ENCODE data around the gene STK39.

Gene STK39

GRCh38 chr2:168247341-168248261 is at the start of gene STK39:
Gene STK39 (minus strand): TSS chr2:168247595. CDS start chr2:168247435, 160 bp downstream.
- DNase-seq (ENCODE audit: low read depth): peak; percentile 79
- H3K4me3 ChIP-seq (ENCODE audit: low read depth, low read length): peak within 1 kb of the TSS; percentile 75
- TF ChIP-seq, protein P1, sequence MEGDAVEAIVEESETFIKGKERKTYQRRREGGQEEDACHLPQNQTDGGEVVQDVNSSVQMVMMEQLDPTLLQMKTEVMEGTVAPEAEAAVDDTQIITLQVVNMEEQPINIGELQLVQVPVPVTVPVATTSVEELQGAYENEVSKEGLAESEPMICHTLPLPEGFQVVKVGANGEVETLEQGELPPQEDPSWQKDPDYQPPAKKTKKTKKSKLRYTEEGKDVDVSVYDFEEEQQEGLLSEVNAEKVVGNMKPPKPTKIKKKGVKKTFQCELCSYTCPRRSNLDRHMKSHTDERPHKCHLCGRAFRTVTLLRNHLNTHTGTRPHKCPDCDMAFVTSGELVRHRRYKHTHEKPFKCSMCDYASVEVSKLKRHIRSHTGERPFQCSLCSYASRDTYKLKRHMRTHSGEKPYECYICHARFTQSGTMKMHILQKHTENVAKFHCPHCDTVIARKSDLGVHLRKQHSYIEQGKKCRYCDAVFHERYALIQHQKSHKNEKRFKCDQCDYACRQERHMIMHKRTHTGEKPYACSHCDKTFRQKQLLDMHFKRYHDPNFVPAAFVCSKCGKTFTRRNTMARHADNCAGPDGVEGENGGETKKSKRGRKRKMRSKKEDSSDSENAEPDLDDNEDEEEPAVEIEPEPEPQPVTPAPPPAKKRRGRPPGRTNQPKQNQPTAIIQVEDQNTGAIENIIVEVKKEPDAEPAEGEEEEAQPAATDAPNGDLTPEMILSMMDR (conservative IDR thresholded peaks at IDR 0.05; ENCODE audit: low read depth, low read length): peak; percentile 28

GRCh38 chr2:168295051-168295450 is 47.7 kb upstream of the STK39 start:
- TF ChIP-seq, protein P1 (conservative IDR thresholded peaks at IDR 0.05; ENCODE audit: low read depth, low read length): no peak
- DNase-seq (ENCODE audit: low read depth): no peak
- H3K4me3 ChIP-seq (ENCODE audit: low read depth, low read length): no peak overlapping the region

DNA sequence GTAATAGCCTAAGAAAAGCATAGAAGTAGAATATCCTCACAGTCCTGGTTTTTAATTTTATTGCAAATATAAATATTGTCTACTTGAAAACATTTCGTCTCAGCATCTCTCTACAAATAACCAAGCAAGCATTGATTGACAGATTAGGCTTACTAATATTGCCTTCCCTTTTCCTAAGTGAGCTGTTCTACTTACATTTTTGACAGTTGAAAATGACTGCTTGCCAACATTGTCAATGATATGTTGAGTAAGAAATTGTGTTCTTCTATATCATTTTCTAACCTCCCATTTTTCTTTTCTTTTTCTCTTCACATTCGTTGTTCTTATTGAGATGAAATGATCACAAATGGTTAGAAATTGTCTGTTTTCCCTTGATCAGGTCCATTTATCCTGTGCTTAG is 47.0 kb upstream of the STK39 start:
- TF ChIP-seq, protein P1 (conservative IDR thresholded peaks at IDR 0.05; ENCODE audit: low read depth, low read length): no peak
- H3K4me3 ChIP-seq (ENCODE audit: low read depth, low read length): no peak overlapping the region
- DNase-seq (ENCODE audit: low read depth): no peak

- H3K4me3 ChIP-seq (ENCODE audit: low read depth, low read length): no peak overlapping the region
- TF ChIP-seq, protein P1 (conservative IDR thresholded peaks at IDR 0.05; ENCODE audit: low read depth, low read length): peak; percentile 6
- no peak for DNase-seq (ENCODE audit: low read depth)
These were observed 46.4 kb upstream of the STK39 start for GRCh38 chr2:168293766-168294165.

DNA sequence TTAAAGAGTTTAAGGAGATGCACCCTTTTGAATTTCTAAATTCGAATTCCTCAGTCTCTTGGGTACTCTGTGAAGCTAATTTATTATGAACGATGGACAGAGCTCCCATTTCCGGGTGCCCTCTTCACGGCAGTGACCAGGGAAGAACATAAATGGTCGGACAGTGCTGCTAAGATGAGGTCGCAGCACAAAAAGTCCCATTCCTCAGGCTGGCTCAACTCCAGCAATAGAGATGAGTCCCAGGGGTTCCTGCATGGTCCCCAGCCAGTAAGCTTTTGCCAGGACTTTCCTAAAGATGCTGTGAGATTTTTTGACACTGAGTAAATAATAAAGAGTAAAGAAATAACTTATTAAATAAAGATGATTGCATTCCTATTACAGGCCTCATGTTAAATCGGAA is 43.0 kb upstream of the STK39 start:
- H3K4me3 ChIP-seq (ENCODE audit: low read depth, low read length): no peak overlapping the region
- TF ChIP-seq, protein P1 (conservative IDR thresholded peaks at IDR 0.05; ENCODE audit: low read depth, low read length): no peak
- DNase-seq (ENCODE audit: low read depth): no peak

- TF ChIP-seq, protein P1 (conservative IDR thresholded peaks at IDR 0.05; ENCODE audit: low read depth, low read length): no peak
- H3K4me3 ChIP-seq (ENCODE audit: low read depth, low read length): no peak overlapping the region
- DNase-seq (ENCODE audit: low read depth): no peak
These were observed 42.5 kb upstream of the STK39 start for GRCh38 chr2:168289880-168290279.

DNA sequence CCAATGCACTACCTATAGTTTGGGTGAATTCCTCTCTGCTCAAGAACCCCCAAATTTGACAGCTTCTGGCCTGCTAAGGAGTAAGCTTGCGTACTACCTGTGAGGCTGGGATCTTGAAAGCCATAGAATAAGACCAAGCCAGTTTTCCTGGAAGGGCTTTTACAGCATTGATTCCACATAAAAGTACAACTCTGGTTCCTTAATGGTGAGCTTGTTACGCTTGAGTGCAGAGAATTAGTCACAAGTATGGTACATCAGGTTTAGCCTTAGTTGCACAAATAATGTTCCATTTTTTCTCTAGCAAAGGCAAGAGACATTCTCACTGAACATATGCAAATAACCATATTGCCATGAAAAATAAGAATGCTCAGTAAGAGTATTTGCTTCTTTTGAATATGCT is 39.1 kb upstream of the STK39 start:
- H3K4me3 ChIP-seq (ENCODE audit: low read depth, low read length): no peak overlapping the region
- TF ChIP-seq, protein P1 (conservative IDR thresholded peaks at IDR 0.05; ENCODE audit: low read depth, low read length): no peak
- DNase-seq (ENCODE audit: low read depth): no peak
